A549 (cell line): ENCODE results near the gene FAM151A.

Source experiments
- BHLHE40 ChIP-seq: IDR thresholded peaks from 2 replicates; pipeline ENCODE4 v1.6.1; 2012; ENCODE audit warnings: low read depth, low read length, inconsistent platforms
- EP300 ChIP-seq, 2 experiments: fragments of >200 bp; sonication (Bioruptor Twin); formaldehyde crosslinking; IDR thresholded peaks; 2 replicates in 1 of 2; 3 replicates in 1 of 2; pipeline ENCODE4 v1.6.1; 2016 to 2017
- JUNB ChIP-seq: fragments of >200 bp; sonication (Bioruptor Twin); formaldehyde crosslinking; IDR thresholded peaks from 2 replicates; pipeline ENCODE4 v1.6.1; 2016
- KDM1A ChIP-seq: fragments of 200-600 bp; sonication (generic); IDR thresholded peaks from 2 replicates; pipeline ENCODE4 v1.6.1; 2016; ENCODE audit warnings: low read depth, mild to moderate bottlenecking
- POLR2A ChIP-seq: IDR thresholded peaks from 2 replicates; pipeline ENCODE4 v1.6.1; 2012; ENCODE audit warnings: mild to moderate bottlenecking, low read length
- TF ChIP-seq, protein P1 (sequence below): IDR thresholded peaks from 2 replicates; pipeline ENCODE4 v1.6.1; 2012
- TF ChIP-seq, protein P2 (sequence below): fragments of >200 bp; sonication (Bioruptor Twin); formaldehyde crosslinking; IDR thresholded peaks from 3 replicates; pipeline ENCODE4 v1.5.1; 2016

- TF ChIP-seq POLR2A (no peak), KDM1A (no peak), EP300 (IDR thresholded peaks at IDR 0.05) (no peak), JUNB (no peak), BHLHE40 (no peak)
- TF ChIP-seq, protein P1, sequence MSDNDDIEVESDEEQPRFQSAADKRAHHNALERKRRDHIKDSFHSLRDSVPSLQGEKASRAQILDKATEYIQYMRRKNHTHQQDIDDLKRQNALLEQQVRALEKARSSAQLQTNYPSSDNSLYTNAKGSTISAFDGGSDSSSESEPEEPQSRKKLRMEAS, result no peak
- TF ChIP-seq, protein P2, sequence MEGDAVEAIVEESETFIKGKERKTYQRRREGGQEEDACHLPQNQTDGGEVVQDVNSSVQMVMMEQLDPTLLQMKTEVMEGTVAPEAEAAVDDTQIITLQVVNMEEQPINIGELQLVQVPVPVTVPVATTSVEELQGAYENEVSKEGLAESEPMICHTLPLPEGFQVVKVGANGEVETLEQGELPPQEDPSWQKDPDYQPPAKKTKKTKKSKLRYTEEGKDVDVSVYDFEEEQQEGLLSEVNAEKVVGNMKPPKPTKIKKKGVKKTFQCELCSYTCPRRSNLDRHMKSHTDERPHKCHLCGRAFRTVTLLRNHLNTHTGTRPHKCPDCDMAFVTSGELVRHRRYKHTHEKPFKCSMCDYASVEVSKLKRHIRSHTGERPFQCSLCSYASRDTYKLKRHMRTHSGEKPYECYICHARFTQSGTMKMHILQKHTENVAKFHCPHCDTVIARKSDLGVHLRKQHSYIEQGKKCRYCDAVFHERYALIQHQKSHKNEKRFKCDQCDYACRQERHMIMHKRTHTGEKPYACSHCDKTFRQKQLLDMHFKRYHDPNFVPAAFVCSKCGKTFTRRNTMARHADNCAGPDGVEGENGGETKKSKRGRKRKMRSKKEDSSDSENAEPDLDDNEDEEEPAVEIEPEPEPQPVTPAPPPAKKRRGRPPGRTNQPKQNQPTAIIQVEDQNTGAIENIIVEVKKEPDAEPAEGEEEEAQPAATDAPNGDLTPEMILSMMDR, result no peak
Observed at GRCh38 chr1:54564312-54565112, 58.8 kb downstream of the FAM151A start.
